ENCODE results near the gene SNRPD2. TPM values are rescaled to one million over a fixed set of nuclear protein-coding genes. Genes with fewer than 3 reads are reported as not detected.
"Not testable (repeated sequence)": the region's sequence is repeated elsewhere in the genome, so short reads cannot be mapped to it uniquely, and the experiment has no call there.

The SNRPD2 gene
- total RNA-seq, 3 donors from 2014 or later, result 175 to 238 (median 191) TPM

- no peak for TF ChIP-seq POLR2AphosphoS5 (IDR thresholded peaks at IDR 0.05)
- no peak for TF ChIP-seq POLR2A (IDR thresholded peaks at IDR 0.05)
- no peak for TF ChIP-seq CTCF (IDR thresholded peaks at IDR 0.05)
- no peak for DNase-seq (ENCODE audit: low spot score in 2 of 2)
- H3K4me1 ChIP-seq, result peaks cover 0 to 5% of the 10 kb centered on the region in 2 donors
- H3K36me3 ChIP-seq, result no peaks in the 10 kb centered on the region
- H3K9me3 ChIP-seq, result no peaks in the 10 kb centered on the region
- peak overlapping the region; percentile 71 to 91 (median 85) for H3K4me3 ChIP-seq
- intact Hi-C loops (cut with DNase I; ENCODE audit: low total_unique reads), result no loop called here
- H3K27me3 ChIP-seq, result no peaks in the 10 kb centered on the region
- H3K27ac ChIP-seq, result peak overlapping the region; percentile 71 to 91
Observed at GRCh38 chr19:45729800-45730290, 38.1 kb upstream of the SNRPD2 start.

- H3K4me3 ChIP-seq; H3K27me3 ChIP-seq; H3K4me1 ChIP-seq; H3K27ac ChIP-seq; H3K36me3 ChIP-seq; H3K9me3 ChIP-seq; DNase-seq (ENCODE audit: low spot score in 2 of 2); intact Hi-C loops (cut with DNase I; ENCODE audit: low total_unique reads): not testable (repeated sequence)
Observed at GRCh38 chr19:45728683-45729082, 36.9 kb upstream of the SNRPD2 start.

GRCh38 chr19:45720065-45720464 lies 28.3 kb upstream of the SNRPD2 start:
- H3K36me3 ChIP-seq; H3K27ac ChIP-seq; H3K4me3 ChIP-seq; H3K4me1 ChIP-seq; H3K27me3 ChIP-seq; intact Hi-C loops (cut with DNase I; ENCODE audit: low total_unique reads); H3K9me3 ChIP-seq; DNase-seq (ENCODE audit: low spot score in 2 of 2): not testable (repeated sequence)

GRCh38 chr19:45717983-45718650 lies 26.4 kb upstream of the SNRPD2 start:
- Histone ChIP-seq H3K36me3 (peaks cover under 1% of the 10 kb centered on the region), H3K4me1 (peaks cover 5% of the 10 kb centered on the region in 2 donors), H3K27ac (peak overlapping the region; percentile 92 to 97), H3K4me3 (peak overlapping the region; percentile 55 to 84 (median 69)), H3K27me3 (no peaks in the 10 kb centered on the region), H3K9me3 (no peaks in the 10 kb centered on the region)
- DNase-seq (ENCODE audit: low spot score in 2 of 2), result no peak
- TF ChIP-seq CTCF (IDR thresholded peaks at IDR 0.05), result no peak
- TF ChIP-seq POLR2AphosphoS5 (IDR thresholded peaks at IDR 0.05), result no peak
- no peak for TF ChIP-seq POLR2A (IDR thresholded peaks at IDR 0.05)
- intact Hi-C loops (cut with DNase I; ENCODE audit: low total_unique reads), result no loop called here

- Histone ChIP-seq H3K27ac (peak overlapping the region; percentile 92 to 97), H3K27me3 (no peaks in the 10 kb centered on the region), H3K36me3 (peaks cover 6% of the 10 kb centered on the region), H3K4me1 (peaks cover 5% of the 10 kb centered on the region in 2 donors), H3K9me3 (no peaks in the 10 kb centered on the region), H3K4me3 (peak overlapping the region; percentile 55 to 84 (median 69))
- TF ChIP-seq CTCF (IDR thresholded peaks at IDR 0.05), result peak in 2 of 3 donors; percentile 13 to 15
- TF ChIP-seq POLR2A (IDR thresholded peaks at IDR 0.05), result peak; percentile 45
- TF ChIP-seq POLR2AphosphoS5 (IDR thresholded peaks at IDR 0.05), result peak; percentile 96 to 98 (median 97)
- intact Hi-C loops (cut with DNase I; ENCODE audit: low total_unique reads), result no loop called here
- peak; percentile 99 for DNase-seq (ENCODE audit: low spot score in 2 of 2)
Observed at GRCh38 chr19:45717131-45717982, 25.6 kb upstream of the SNRPD2 start.

Measured in breast epithelium (tissue), 4 donors.